Memory B cell (primary cell): ENCODE results near the gene RXFP3.

Experiments used
- ATAC-seq: fragments of 150-1000 bp; cut with Tn5 transposase; 2 replicates; pipeline ENCODE4 v1.10.0; 2021; ENCODE audit warnings: low read depth, mild to moderate bottlenecking, moderate library complexity
- DNase-seq, 2 donors: peaks; one replicate each; pipeline ENCODE4 v3.0.0; 2022; ENCODE audit warnings: low spot score in 2 of 2
- H3K27ac Mint-ChIP-seq: one replicate; pipeline ENCODE4 v1.8.0; 2022; ENCODE audit warnings: mild to moderate bottlenecking, moderate library complexity, mixed read lengths
- H3K27me3 Mint-ChIP-seq: one replicate; pipeline ENCODE4 v1.8.0; 2022; ENCODE audit warnings: mixed read lengths
- H3K36me3 Mint-ChIP-seq: one replicate; pipeline ENCODE4 v1.8.0; 2022; ENCODE audit warnings: mild to moderate bottlenecking, mixed read lengths
- H3K4me1 Mint-ChIP-seq: one replicate; pipeline ENCODE4 v1.8.0; 2022; ENCODE audit warnings: mixed read lengths
- H3K4me3 Mint-ChIP-seq: one replicate; pipeline ENCODE4 v1.8.0; 2022; ENCODE audit warnings: mild to moderate bottlenecking, moderate library complexity, mixed read lengths
- H3K9me3 Mint-ChIP-seq: one replicate; pipeline ENCODE4 v1.8.0; 2022; ENCODE audit warnings: mixed read lengths

Gene RXFP3

DNA sequence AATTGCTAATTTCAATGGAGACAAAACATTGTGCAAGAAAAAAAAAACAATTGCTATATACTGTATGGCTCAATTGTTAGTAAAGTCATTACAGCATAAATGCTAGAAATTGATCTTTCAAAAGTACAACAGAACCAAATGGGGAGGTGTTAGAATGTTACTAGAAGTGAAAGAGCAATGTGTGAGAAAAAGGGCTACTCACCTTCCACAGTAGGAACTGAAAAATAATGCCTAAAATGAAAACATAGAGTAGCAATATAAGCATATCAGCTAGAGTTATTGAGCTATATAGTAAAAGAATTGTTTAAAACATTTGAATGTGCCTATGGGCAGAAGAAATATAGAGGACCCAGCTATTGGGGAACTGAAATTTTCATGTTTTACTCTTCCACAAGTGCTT, 10.9 kb upstream of the RXFP3 start:
- peaks cover 17% of the 10 kb centered on the region for H3K27me3 Mint-ChIP-seq
- H3K36me3 Mint-ChIP-seq = no peaks in the 10 kb centered on the region
- H3K27ac Mint-ChIP-seq = no peak overlapping the region
- H3K4me1 Mint-ChIP-seq = peaks cover 4% of the 10 kb centered on the region
- ATAC-seq = no peak
- DNase-seq = no peak
- H3K9me3 Mint-ChIP-seq = no peaks in the 10 kb centered on the region
- H3K4me3 Mint-ChIP-seq = no peak overlapping the region

DNA sequence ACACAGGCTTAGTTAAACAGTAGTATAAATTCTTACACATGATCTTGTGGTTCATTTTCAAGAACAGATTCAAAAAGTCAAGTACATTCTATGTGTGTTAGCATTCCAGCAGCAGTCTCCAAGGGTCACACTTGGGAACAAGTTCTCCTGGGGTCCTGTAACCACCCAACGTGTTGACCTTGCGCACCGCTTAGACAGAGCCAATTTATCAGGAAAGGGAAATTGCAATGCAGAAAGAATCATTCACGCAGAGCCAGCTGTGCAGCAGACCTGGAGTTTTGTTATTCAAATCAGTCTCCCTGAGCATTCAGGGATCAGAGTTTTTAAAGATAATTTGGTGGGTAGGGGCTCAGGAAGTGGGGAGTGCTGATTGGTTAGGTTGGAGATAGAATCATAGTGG, 8.5 kb upstream of the RXFP3 start:
- Mint-ChIP-seq H3K9me3 (no peaks in the 10 kb centered on the region), H3K4me3 (no peak overlapping the region), H3K36me3 (no peaks in the 10 kb centered on the region), H3K4me1 (peaks cover 4% of the 10 kb centered on the region), H3K27me3 (peaks cover 15% of the 10 kb centered on the region), H3K27ac (no peak overlapping the region)
- no peak for DNase-seq
- no peak for ATAC-seq

DNA sequence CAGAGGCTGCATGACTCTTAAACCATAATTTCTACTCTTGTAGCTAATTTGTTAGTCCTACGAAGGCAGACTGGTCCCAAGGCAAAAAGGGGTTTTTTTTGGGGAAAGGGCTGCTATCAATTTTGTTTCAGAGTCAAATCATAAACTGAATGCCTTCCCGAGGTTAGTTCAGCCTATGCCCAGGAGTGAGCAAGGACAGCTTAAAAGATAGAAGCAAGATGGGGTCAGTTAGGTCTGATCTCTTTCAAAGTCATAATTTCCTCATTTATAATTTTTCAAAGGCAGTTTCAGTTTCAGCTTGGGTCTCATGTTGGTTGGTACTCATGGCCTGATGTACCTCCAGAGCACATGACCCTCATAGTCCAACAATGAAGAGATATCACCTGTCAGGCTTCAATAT, 7.9 kb upstream of the RXFP3 start:
- Mint-ChIP-seq H3K9me3 (no peaks in the 10 kb centered on the region), H3K4me1 (peaks cover 4% of the 10 kb centered on the region), H3K4me3 (no peak overlapping the region), H3K27ac (no peak overlapping the region), H3K36me3 (no peaks in the 10 kb centered on the region), H3K27me3 (peaks cover 11% of the 10 kb centered on the region)
- ATAC-seq (no peak), DNase-seq (no peak)

DNA sequence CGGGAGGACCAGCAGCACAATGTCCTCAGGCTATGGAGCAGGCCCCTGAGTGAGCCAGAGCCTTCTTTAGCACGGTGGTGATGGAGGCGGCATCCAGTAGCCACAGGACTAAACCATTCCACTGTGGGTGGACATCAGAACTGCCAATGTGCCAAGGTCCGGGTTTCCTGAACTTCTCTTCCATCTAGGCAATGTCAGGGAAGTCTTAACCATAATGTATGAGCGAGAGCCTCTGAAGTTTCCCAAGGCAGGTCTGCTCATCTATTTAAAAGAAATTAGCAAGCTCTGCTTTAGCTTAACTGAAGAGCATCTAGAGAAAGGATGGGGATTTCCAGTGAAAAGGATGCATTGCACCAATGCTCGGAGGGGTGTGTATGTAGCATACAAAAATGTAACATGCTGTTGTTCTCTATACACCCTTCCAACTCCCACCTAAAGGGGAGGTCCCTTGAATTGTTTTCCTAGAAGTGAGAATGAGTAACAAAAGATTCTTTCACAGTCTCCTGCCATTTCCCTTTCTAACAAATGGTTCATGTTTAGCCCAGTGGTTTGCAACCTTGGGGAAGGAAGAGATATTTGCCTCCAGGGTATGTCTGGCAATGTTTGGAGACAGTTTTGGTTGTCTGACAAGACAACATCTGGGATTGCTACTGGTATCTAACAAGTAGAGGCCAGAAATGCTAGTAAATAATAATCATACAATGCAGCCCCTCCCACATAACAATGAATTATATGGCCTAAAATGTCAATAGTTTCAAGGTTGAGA, 6.1 kb upstream of the RXFP3 start:
- Mint-ChIP-seq H3K4me3 (no peak overlapping the region), H3K27ac (no peak overlapping the region), H3K36me3 (no peaks in the 10 kb centered on the region), H3K9me3 (no peaks in the 10 kb centered on the region), H3K4me1 (peaks cover 4% of the 10 kb centered on the region), H3K27me3 (peaks cover 10% of the 10 kb centered on the region)
- no peak for ATAC-seq
- DNase-seq = no peak

DNA sequence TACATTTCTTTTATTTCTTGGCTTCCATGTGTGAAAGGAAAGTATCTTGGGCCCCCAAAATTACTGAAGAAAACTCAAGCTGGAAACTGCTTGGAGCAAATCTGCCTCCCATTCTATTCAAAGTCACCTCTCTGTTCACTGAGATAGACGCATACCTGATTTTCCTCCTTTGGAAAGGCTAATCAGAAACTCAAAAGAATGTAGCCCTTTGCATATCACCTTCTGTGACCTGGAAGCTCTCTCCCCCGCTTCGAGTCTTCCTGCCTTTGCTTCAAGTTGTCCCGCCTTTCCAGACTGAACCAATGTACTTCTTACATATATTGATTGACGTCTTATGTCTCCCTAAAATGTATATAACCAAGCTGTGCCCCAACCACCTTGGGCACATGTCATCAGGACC, 5.0 kb upstream of the RXFP3 start:
- ATAC-seq (no peak), DNase-seq (no peak)
- peaks cover 9% of the 10 kb centered on the region for H3K27me3 Mint-ChIP-seq
- no peak overlapping the region for H3K4me3 Mint-ChIP-seq
- H3K27ac Mint-ChIP-seq = no peak overlapping the region
- H3K4me1 Mint-ChIP-seq = peaks cover 4% of the 10 kb centered on the region
- no peaks in the 10 kb centered on the region for H3K36me3 Mint-ChIP-seq
- H3K9me3 Mint-ChIP-seq = no peaks in the 10 kb centered on the region

DNA sequence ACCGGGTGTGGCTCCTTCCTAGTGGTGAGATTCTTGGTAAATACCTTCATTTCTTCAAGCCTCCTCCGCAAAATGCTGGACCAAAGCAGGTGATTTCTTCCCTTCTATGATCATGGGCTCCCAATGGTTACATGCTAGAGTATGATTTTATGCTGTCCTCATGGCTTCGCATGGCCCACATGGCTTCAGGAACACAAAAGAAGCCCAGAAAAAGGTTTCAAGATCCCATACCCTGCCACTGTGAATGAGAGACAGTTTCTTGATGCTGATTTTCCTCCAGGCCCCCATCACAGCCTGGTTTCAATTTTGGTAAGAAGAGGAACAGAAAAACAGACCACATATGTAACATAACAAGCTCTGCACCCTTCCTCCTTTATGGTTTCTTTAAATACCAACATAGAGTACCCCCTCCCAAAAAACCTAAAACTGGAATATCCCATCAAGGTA, 2.4 kb upstream of the RXFP3 start:
- ATAC-seq = no peak
- peaks cover 15% of the 10 kb centered on the region for H3K27me3 Mint-ChIP-seq
- H3K27ac Mint-ChIP-seq = no peak overlapping the region
- H3K36me3 Mint-ChIP-seq = no peaks in the 10 kb centered on the region
- no peaks in the 10 kb centered on the region for H3K9me3 Mint-ChIP-seq
- no peaks in the 10 kb centered on the region for H3K4me1 Mint-ChIP-seq
- no peak for DNase-seq
- no peak overlapping the region for H3K4me3 Mint-ChIP-seq

DNA sequence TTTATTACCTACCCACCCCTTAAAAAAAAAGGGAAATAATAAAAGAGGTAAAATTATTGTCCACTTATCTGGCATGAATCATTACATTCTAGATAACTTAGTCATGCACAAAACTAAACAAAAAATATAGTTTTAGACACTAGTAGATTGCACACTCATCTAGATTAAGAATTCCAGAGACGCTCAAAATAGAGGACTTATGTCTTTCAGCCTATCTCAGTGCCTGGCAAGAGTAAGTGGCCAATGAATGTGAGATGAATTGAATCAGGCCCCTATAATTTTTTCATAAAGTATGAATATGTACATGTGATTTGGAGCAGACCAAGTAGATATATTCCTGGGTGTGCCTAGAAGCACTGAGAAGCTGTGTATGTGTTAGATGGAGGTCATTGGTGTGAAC, 2.0 kb upstream of the RXFP3 start:
- no peak for ATAC-seq
- no peak overlapping the region for H3K27ac Mint-ChIP-seq
- H3K4me3 Mint-ChIP-seq = no peak overlapping the region
- peaks cover 15% of the 10 kb centered on the region for H3K27me3 Mint-ChIP-seq
- H3K4me1 Mint-ChIP-seq = no peaks in the 10 kb centered on the region
- DNase-seq = no peak
- H3K36me3 Mint-ChIP-seq = no peaks in the 10 kb centered on the region
- no peaks in the 10 kb centered on the region for H3K9me3 Mint-ChIP-seq

DNA sequence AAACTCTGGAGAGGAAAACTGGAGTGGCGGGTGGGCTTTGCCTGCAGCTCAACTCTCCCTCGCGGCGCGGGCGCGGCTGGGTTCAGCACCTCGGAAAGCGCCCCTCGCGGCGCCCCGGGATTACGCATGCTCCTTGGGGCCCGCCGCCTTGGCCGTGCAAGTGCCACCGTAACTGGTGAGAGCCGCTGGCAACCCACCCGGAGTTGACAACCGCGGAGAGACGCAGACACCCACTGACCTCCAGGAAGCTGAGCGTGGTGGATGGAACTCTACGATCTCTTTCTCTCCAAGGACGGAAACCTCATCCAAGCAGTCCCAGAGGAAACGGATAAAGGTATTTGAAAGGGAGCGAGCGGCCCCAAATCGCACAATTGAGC, 194 bp upstream of the RXFP3 start:
- no peak overlapping the region for H3K27ac Mint-ChIP-seq
- ATAC-seq (peak; percentile 26), DNase-seq (peak in 1 of 2 donors; percentile 27)
- H3K36me3 Mint-ChIP-seq = no peaks in the 10 kb centered on the region
- no peaks in the 10 kb centered on the region for H3K9me3 Mint-ChIP-seq
- H3K27me3 Mint-ChIP-seq = peaks cover 20% of the 10 kb centered on the region
- H3K4me3 Mint-ChIP-seq = no peak overlapping the region
- no peaks in the 10 kb centered on the region for H3K4me1 Mint-ChIP-seq

DNA sequence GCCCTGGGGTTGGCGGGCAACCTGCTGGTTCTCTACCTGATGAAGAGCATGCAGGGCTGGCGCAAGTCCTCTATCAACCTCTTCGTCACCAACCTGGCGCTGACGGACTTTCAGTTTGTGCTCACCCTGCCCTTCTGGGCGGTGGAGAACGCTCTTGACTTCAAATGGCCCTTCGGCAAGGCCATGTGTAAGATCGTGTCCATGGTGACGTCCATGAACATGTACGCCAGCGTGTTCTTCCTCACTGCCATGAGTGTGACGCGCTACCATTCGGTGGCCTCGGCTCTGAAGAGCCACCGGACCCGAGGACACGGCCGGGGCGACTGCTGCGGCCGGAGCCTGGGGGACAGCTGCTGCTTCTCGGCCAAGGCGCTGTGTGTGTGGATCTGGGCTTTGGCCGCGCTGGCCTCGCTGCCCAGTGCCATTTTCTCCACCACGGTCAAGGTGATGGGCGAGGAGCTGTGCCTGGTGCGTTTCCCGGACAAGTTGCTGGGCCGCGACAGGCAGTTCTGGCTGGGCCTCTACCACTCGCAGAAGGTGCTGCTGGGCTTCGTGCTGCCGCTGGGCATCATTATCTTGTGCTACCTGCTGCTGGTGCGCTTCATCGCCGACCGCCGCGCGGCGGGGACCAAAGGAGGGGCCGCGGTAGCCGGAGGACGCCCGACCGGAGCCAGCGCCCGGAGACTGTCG, 976 bp downstream of the RXFP3 start:
- H3K4me1 Mint-ChIP-seq = no peaks in the 10 kb centered on the region
- ATAC-seq = no peak
- no peaks in the 10 kb centered on the region for H3K36me3 Mint-ChIP-seq
- no peaks in the 10 kb centered on the region for H3K9me3 Mint-ChIP-seq
- H3K4me3 Mint-ChIP-seq = no peak overlapping the region
- H3K27me3 Mint-ChIP-seq = peaks cover 17% of the 10 kb centered on the region
- H3K27ac Mint-ChIP-seq = no peak overlapping the region
- no peak for DNase-seq

DNA sequence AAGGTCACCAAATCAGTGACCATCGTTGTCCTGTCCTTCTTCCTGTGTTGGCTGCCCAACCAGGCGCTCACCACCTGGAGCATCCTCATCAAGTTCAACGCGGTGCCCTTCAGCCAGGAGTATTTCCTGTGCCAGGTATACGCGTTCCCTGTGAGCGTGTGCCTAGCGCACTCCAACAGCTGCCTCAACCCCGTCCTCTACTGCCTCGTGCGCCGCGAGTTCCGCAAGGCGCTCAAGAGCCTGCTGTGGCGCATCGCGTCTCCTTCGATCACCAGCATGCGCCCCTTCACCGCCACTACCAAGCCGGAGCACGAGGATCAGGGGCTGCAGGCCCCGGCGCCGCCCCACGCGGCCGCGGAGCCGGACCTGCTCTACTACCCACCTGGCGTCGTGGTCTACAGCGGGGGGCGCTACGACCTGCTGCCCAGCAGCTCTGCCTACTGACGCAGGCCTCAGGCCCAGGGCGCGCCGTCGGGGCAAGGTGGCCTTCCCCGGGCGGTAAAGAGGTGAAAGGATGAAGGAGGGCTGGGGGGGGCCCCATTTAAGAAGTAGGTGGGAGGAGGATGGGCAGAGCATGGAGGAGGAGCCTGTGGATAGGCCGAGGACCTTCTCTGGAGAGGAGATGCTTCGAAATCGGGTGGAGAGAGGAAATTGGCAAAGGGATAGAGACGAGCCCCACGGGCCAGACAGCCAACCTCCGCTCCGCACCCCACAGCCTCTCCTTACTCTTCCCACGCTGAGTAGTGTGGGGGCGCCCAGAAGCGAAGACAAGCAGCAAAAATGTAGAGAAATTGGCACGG, 1.7 kb downstream of the RXFP3 start:
- Mint-ChIP-seq H3K4me3 (no peak overlapping the region), H3K36me3 (no peaks in the 10 kb centered on the region), H3K9me3 (no peaks in the 10 kb centered on the region), H3K4me1 (no peaks in the 10 kb centered on the region), H3K27me3 (peaks cover 18% of the 10 kb centered on the region), H3K27ac (no peak overlapping the region)
- ATAC-seq (no peak), DNase-seq (no peak)

DNA sequence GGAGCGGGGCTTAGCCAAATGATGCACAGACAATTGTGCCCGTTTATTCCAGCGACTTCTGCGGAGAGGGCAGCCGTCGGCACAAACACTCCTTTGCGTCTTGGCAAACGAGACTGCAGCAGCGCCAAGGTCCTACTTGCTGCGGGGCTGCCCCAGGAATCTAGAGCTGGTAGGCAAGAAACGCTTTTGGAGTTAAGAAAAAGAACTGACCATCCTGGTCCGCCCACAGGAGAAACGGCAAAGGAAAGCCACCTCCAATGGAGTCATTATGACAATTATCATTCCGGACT, 2.3 kb downstream of the RXFP3 start:
- Mint-ChIP-seq H3K27ac (no peak overlapping the region), H3K4me3 (no peak overlapping the region), H3K36me3 (no peaks in the 10 kb centered on the region), H3K27me3 (peaks cover 18% of the 10 kb centered on the region), H3K9me3 (no peaks in the 10 kb centered on the region), H3K4me1 (no peaks in the 10 kb centered on the region)
- no peak for DNase-seq
- ATAC-seq = no peak

DNA sequence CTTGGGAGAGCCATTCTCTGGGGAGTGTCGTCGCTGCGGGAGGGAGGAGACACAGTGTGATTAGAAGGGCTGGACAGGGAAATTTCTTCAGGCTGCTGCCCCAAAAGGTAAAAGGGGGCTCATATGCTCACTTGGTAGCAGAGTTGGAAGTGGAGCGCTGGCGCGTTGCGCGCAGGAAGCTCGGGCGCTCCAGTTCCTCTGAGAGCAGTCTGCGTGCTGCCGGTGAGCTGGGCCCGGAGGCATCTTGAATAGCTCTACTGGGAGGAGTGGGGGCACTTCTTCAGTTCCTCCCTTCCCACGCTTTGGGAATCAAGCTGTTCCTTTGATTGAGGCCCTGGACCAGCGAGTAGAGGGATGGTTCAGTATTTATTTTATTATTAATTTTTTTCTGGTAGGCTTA, 2.7 kb downstream of the RXFP3 start:
- ATAC-seq (no peak), DNase-seq (no peak)
- no peak overlapping the region for H3K27ac Mint-ChIP-seq
- peaks cover 18% of the 10 kb centered on the region for H3K27me3 Mint-ChIP-seq
- no peaks in the 10 kb centered on the region for H3K9me3 Mint-ChIP-seq
- H3K4me1 Mint-ChIP-seq = no peaks in the 10 kb centered on the region
- no peak overlapping the region for H3K4me3 Mint-ChIP-seq
- H3K36me3 Mint-ChIP-seq = no peaks in the 10 kb centered on the region

DNA sequence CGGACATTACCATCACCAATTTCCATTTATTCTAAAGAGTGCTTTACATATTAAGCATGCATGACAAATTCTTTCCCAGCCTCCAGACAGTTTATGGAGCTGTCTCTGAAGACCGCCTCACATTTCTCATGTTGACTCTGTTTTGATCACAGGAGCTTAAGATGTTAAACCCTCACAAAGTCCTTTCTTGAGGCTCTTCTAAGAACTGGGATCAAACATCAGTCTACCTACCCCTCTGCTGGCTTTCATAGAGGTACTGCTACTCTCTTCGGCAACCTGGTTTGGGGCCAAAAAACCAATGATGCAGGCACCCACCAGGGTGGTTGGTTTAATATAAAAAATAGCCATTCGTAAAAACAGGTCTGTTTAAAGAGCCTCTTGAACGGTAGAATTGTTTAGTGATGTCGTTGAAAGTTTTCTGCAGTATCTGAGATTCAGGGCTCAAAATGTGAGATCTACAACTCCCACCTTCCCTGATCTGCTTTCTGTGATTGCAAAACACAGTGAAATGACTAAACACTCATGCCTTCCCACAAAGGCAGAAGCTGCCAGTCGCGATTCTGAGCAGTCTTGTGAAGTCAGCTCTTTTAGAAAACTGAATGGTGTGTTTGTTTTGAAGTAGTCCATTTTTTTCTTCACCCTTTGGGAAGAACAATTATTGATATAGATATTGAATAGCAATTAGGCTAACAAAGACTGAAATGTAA, 3.5 kb downstream of the RXFP3 start:
- Mint-ChIP-seq H3K4me1 (no peaks in the 10 kb centered on the region), H3K27ac (no peak overlapping the region), H3K4me3 (no peak overlapping the region), H3K36me3 (no peaks in the 10 kb centered on the region), H3K9me3 (no peaks in the 10 kb centered on the region), H3K27me3 (peaks cover 18% of the 10 kb centered on the region)
- no peak for ATAC-seq
- DNase-seq = no peak

DNA sequence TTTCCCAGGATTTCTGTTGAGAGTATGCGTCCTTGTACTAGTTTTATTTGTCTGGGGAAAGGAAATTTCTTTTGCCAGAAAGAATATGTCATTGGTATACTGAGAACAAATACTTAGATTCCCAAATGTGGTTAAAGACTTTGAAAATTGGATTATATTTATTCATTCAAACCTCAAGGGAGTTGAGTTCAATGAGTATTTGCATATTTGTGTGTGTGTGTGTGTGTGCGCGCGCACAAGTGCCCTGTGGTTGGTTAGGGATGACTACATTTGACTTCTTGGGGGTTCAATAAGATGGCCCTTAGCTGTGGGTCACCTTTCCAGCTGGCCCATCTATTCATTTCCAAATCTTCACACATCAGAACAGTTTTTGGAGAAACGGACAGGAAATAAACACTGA, 4.9 kb downstream of the RXFP3 start:
- no peaks in the 10 kb centered on the region for H3K36me3 Mint-ChIP-seq
- H3K9me3 Mint-ChIP-seq = no peaks in the 10 kb centered on the region
- H3K27ac Mint-ChIP-seq = no peak overlapping the region
- ATAC-seq (no peak), DNase-seq (no peak)
- H3K4me3 Mint-ChIP-seq = no peak overlapping the region
- peaks cover 18% of the 10 kb centered on the region for H3K27me3 Mint-ChIP-seq
- no peaks in the 10 kb centered on the region for H3K4me1 Mint-ChIP-seq
